SIG-M5 treated with dmso at 0.1 percent for 504 hours (cell line): ENCODE data around the gene CNTN6.
"Not testable (repeated sequence)": the region's sequence is repeated elsewhere in the genome, so short reads cannot be mapped to it uniquely, and the experiment has no call there.

Experiments
- DNase-seq: peaks from one replicate; lab custom pipeline; 2025; ENCODE audit not compliant: unreplicated experiment; lab: John Stamatoyannopoulos, UW

Gene CNTN6

GRCh38 chr3:1272546-1273265 lies 179.9 kb downstream of the CNTN6 start:
- DNase-seq: no peak

GRCh38 chr3:1275495-1275894 lies 182.7 kb downstream of the CNTN6 start:
- peak; percentile 3 for DNase-seq

GRCh38 chr3:1287815-1288214 lies 195.0 kb downstream of the CNTN6 start:
- no peak for DNase-seq

- no peak for DNase-seq
Measured at GRCh38 chr3:1288805-1289494, 196.1 kb downstream of the CNTN6 start.

GRCh38 chr3:1292571-1293071 lies 199.8 kb downstream of the CNTN6 start:
- DNase-seq: no peak

- no peak for DNase-seq
Measured at GRCh38 chr3:1294586-1294985, 201.8 kb downstream of the CNTN6 start.

GRCh38 chr3:1318296-1319005 lies 225.6 kb downstream of the CNTN6 start:
- no peak for DNase-seq

- DNase-seq: no peak
Measured at GRCh38 chr3:1326546-1326945, 233.7 kb downstream of the CNTN6 start.

- no peak for DNase-seq
Measured at GRCh38 chr3:1330107-1330506, 237.3 kb downstream of the CNTN6 start.

- DNase-seq: no peak
Measured at GRCh38 chr3:1346386-1346785, 253.6 kb downstream of the CNTN6 start.

GRCh38 chr3:1348547-1348946 lies 255.7 kb downstream of the CNTN6 start:
- no peak for DNase-seq

GRCh38 chr3:1350885-1351284 lies 258.1 kb downstream of the CNTN6 start:
- DNase-seq: no peak

- no peak for DNase-seq
Measured at GRCh38 chr3:1355691-1356090, 262.9 kb downstream of the CNTN6 start.

GRCh38 chr3:1356101-1356500 lies 263.3 kb downstream of the CNTN6 start:
- no peak for DNase-seq

- no peak for DNase-seq
Measured at GRCh38 chr3:1365528-1365927, 272.7 kb downstream of the CNTN6 start.

GRCh38 chr3:1374471-1374870 lies 281.6 kb downstream of the CNTN6 start:
- no peak for DNase-seq

- DNase-seq: no peak
Measured at GRCh38 chr3:1375145-1375544, 282.3 kb downstream of the CNTN6 start.

- DNase-seq: peak; percentile 86
Measured at GRCh38 chr3:1380926-1381646, 288.3 kb downstream of the CNTN6 start.

- no peak for DNase-seq
Measured at GRCh38 chr3:1381647-1382036, 288.8 kb downstream of the CNTN6 start.

- not testable (repeated sequence) for DNase-seq
Measured at GRCh38 chr3:1387396-1387905, 294.6 kb downstream of the CNTN6 start.

- no peak for DNase-seq
Measured at GRCh38 chr3:1394188-1394587, 301.4 kb downstream of the CNTN6 start.
